ENCODE data around the gene CNIH1.

GRCh38 chr14:54489731-54490444, 48.7 kb upstream of the CNIH1 start:
- TF ChIP-seq POLR2A (IDR thresholded peaks at IDR 0.05; ENCODE audit: low read depth, low read length) (no peak), POLR2AphosphoS5 (IDR thresholded peaks at IDR 0.05; ENCODE audit: low read depth, low read length) (no peak), TAF1 (IDR thresholded peaks at IDR 0.05; ENCODE audit: low read depth, low read length) (no peak), SPI1 (IDR thresholded peaks at IDR 0.05; ENCODE audit: low read depth, low read length) (no peak)

Data from GM12891 (cell line).